22Rv1 (cell line): ENCODE results near the gene PDCL2.
"Not testable (repeated sequence)": the region's sequence is repeated elsewhere in the genome, so short reads cannot be mapped to it uniquely, and the experiment has no call there.

Source experiments
- H3K27ac ChIP-seq: fragments of 450-650 bp; 2 replicates; pipeline ENCODE4 v1.5.1; 2017
- ZFX ChIP-seq: fragments of 450-650 bp; IDR thresholded peaks from 2 replicates; pipeline ENCODE4 v1.6.1; 2017; ENCODE audit warnings: antibody characterized with exemption, borderline replicate concordance
- TF ChIP-seq, protein P1 (sequence below): fragments of 450-650 bp; IDR thresholded peaks from 2 replicates; pipeline ENCODE4 v1.5.1; 2017; ENCODE audit warnings: mild to moderate bottlenecking

The PDCL2 gene

DNA sequence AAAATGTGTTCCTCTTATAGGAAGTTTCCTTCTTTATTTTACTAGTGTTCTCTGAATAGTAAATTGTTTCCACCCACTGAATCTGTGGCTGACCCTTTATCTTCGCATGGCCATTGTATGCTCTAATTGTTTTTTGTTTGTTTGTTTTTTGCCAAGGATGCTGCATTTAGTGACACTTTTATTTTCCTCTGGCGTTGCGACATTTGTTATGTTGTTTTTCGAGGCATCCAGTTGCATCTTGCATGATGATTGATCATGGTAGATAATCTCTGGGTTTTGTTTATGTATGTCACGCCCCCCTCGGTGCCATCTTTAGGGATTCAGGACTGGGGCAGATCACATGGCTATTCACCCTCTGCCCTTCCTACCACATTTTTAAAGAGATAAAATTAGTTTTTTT lies 41.9 kb upstream of the PDCL2 start:
- no peak overlapping the region for H3K27ac ChIP-seq
- TF ChIP-seq ZFX = no peak
- TF ChIP-seq, protein P1, sequence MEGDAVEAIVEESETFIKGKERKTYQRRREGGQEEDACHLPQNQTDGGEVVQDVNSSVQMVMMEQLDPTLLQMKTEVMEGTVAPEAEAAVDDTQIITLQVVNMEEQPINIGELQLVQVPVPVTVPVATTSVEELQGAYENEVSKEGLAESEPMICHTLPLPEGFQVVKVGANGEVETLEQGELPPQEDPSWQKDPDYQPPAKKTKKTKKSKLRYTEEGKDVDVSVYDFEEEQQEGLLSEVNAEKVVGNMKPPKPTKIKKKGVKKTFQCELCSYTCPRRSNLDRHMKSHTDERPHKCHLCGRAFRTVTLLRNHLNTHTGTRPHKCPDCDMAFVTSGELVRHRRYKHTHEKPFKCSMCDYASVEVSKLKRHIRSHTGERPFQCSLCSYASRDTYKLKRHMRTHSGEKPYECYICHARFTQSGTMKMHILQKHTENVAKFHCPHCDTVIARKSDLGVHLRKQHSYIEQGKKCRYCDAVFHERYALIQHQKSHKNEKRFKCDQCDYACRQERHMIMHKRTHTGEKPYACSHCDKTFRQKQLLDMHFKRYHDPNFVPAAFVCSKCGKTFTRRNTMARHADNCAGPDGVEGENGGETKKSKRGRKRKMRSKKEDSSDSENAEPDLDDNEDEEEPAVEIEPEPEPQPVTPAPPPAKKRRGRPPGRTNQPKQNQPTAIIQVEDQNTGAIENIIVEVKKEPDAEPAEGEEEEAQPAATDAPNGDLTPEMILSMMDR = no peak

DNA sequence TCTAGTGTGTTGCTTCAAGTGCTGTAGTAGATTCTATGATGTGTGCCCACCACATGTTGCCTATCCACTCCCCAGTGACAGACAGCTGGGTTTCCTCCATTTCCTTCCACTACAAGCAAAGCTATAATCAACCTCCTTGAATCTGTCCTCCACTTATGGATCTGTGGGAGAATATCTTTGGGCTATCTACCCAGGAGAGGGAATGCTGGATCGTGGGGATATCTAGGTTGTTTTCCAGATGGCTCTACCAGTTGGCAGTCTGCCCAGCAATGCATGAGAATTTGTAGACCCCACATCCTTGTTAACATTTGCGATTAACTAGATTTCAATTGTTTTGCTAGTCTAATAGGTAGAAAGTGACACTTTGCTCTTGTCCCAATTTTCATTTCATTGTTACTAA lies 33.8 kb upstream of the PDCL2 start:
- TF ChIP-seq, protein P1 = no peak
- no peak for TF ChIP-seq ZFX
- no peak overlapping the region for H3K27ac ChIP-seq

DNA sequence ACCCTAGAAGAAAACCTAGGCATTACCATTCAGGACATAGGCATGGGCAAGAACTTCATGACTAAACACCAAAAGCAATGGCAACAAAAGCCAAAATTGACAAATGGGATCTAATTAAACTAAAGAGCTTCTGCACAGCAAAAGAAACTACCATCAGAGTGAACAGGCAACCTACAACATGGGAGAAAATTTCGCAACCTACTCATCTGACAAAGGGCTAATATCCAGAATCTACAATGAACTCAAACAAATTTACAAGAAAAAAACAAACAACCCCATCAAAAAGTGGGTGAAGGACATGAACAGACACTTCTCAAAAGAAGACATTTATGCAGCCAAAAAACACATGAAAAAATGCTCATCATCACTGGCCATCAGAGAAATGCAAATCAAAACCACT lies 32.0 kb upstream of the PDCL2 start:
- H3K27ac ChIP-seq = not testable (repeated sequence)

DNA sequence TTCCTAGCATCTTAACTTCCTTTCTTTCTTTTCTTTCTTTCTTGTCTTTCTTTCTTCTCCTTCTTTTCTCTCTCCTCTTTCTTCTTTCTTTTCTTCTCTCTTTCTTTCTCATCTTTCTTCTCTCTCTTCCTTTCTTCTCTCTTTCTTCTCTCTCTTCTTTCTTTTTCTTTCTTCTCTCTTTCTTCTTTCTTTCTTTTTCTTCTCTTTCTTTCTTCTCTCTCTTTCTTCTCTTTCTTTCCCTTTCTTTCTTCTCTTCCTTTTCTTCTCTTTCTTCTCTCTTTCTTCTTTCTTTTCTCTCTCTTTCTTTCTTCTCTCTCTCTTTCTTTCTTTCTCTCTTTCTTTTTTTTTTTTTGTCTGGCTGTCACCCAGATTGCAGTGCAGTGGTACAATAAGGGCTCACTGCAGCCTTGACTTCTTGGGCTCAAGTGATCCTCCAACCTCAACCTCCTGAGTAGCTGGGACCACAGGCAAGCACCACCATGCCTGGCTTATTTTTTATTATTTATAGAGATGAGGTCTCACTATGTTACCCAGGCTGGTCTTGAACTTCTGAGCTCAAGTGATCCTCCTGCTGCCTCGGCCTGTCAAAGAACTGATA lies 26.6 kb upstream of the PDCL2 start:
- no peak for TF ChIP-seq ZFX
- TF ChIP-seq, protein P1 = no peak
- no peak overlapping the region for H3K27ac ChIP-seq

DNA sequence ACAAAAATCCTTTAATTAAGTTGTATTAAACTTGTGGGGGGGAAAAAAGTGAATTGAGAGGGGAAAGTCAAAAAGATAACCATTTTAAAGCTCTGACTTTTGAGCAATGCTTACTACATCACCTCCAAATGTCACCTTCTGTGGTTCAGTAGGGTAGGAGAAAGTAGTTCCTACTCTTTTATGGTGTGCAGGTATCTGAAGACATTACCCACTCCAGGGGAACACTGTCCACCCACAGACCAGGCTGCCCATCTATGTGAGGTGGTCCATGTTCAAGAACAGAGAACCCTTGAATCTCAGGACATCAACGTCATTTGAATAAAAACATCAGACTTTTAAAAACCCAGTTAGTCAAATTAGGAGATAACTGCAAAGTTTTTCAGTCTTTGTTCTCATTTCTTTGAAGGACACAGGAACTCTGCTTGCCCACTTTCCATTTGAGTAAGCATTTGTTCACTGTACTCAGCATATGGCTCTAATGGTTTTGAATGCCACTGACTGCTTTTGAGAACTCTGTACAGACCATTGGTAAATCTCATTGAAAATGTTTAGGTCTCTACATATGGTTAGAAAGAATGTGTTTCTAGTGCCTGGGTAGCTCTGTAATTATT lies 25.6 kb upstream of the PDCL2 start:
- no peak overlapping the region for H3K27ac ChIP-seq
- TF ChIP-seq, protein P1 = no peak
- TF ChIP-seq ZFX = no peak

DNA sequence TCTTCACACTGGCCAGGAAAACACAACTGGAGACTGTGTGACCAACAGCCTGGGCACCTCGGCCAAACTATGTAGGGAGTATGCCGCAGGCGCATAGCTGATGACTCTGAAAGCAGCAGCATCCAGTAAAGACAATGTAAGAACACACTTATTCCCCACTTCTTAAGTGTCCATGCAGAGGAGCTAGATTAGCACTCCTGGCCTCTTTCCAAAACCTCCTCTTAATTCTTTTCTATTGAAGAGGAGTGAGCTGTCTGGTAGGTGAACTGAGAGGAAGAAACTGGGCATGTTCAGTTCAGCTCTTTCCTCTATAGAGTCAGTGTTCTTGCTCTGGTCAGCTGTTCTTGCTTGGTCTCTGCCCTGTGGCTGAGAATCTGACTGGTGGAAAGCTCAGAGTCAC lies 23.0 kb upstream of the PDCL2 start:
- TF ChIP-seq, protein P1 = no peak
- TF ChIP-seq ZFX = no peak
- no peak overlapping the region for H3K27ac ChIP-seq

DNA sequence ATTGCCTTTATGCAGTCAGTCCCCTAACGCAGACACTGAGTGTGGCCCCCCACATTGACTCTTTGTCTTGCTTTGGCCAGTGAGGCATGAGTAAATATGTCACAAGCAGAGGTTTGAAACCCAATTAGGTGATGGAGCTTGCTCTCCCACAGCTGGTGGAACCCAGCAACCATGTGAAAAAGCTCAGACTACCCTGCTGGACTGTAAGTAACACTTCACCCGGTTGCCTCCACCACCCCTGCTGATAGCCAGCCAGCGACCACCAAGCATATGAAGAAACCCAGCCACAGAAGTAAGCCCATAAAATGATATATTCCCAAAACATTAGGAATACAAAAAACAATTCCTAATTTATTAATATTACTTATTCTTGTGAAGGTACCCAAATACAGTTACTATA lies 21.6 kb upstream of the PDCL2 start:
- TF ChIP-seq ZFX = no peak
- TF ChIP-seq, protein P1 = no peak
- no peak overlapping the region for H3K27ac ChIP-seq

DNA sequence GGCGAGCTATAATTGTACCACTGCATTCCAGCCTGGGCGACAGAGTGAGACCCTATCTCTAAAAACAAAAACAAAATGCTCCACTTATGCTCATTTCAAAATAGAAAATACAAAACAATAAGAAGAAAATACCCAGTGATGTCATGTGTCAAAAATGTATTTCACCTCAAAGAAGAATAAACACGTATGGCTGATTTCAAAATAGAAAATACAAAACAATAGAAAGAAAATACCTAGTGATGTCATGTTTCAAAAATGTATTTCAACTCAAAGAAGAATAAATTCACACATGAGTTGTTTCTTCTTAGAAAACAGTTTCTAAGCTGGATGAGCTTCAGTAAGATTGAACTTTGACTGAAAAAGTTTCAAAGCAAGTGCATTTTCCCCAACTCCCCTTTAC lies 20.3 kb upstream of the PDCL2 start:
- no peak overlapping the region for H3K27ac ChIP-seq
- TF ChIP-seq, protein P1 = no peak
- TF ChIP-seq ZFX = no peak
